ENCODE data around the gene CA7. TPM values are rescaled to one million over a fixed set of nuclear protein-coding genes. Genes with fewer than 3 reads are reported as not detected.

CA7 gene
- total RNA-seq, 4 donors from 2014 or later = not detected

- Histone ChIP-seq H3K9me3 (no peaks in the 10 kb centered on the region), H3K4me1 (peaks cover 0 to 14% (median 4%) of the 10 kb centered on the region in 3 donors), H3K27me3 (no peaks in the 10 kb centered on the region), H3K4me3 (no peak overlapping the region), H3K36me3 (no peaks in the 10 kb centered on the region), H3K27ac (no peak overlapping the region)
- TF ChIP-seq POLR2A (IDR thresholded peaks at IDR 0.05) (no peak), CTCF (IDR thresholded peaks at IDR 0.05) (no peak), POLR2AphosphoS5 (IDR thresholded peaks at IDR 0.05) (no peak)
- 72 to 89% methylated on average over 5 to 6 of the region's 6 CpGs for WGBS, 2 donors (ENCODE audit: low coverage in 1 of 2)
- ATAC-seq = no peak
Measured at GRCh38 chr16:66857437-66857836, 13.2 kb downstream of the CA7 start.

- H3K27ac ChIP-seq = no peak overlapping the region
- no peaks in the 10 kb centered on the region for H3K27me3 ChIP-seq
- ATAC-seq = no peak
- no peaks in the 10 kb centered on the region for H3K9me3 ChIP-seq
- peaks cover 0 to 14% (median 4%) of the 10 kb centered on the region in 3 donors for H3K4me1 ChIP-seq
- WGBS, 2 donors (ENCODE audit: low coverage in 1 of 2) = 10% methylated on average over 3 of the region's 4 CpGs; no CpG with 5 or more reads in 1 of the 2 donors
- no peak for TF ChIP-seq POLR2A (IDR thresholded peaks at IDR 0.05)
- no peak for TF ChIP-seq POLR2AphosphoS5 (IDR thresholded peaks at IDR 0.05)
- no peak for TF ChIP-seq CTCF (IDR thresholded peaks at IDR 0.05)
- H3K36me3 ChIP-seq = no peaks in the 10 kb centered on the region
- H3K4me3 ChIP-seq = no peak overlapping the region
Measured at GRCh38 chr16:66858740-66859396, 14.7 kb downstream of the CA7 start.

GRCh38 chr16:66859397-66860068, 15.3 kb downstream of the CA7 start:
- Histone ChIP-seq H3K9me3 (no peaks in the 10 kb centered on the region), H3K27me3 (no peaks in the 10 kb centered on the region), H3K4me3 (no peak overlapping the region), H3K36me3 (no peaks in the 10 kb centered on the region), H3K27ac (no peak overlapping the region), H3K4me1 (peaks cover 0 to 14% (median 4%) of the 10 kb centered on the region in 3 donors)
- WGBS, 2 donors (ENCODE audit: low coverage in 1 of 2) = 13% methylated on average over 1 of the region's 3 CpGs; no CpG with 5 or more reads in 1 of the 2 donors
- TF ChIP-seq CTCF (IDR thresholded peaks at IDR 0.05) = no peak
- no peak for TF ChIP-seq POLR2AphosphoS5 (IDR thresholded peaks at IDR 0.05)
- TF ChIP-seq EP300 (IDR thresholded peaks at IDR 0.05) = no peak
- TF ChIP-seq POLR2A (IDR thresholded peaks at IDR 0.05) = no peak
- ATAC-seq = no peak

DNA sequence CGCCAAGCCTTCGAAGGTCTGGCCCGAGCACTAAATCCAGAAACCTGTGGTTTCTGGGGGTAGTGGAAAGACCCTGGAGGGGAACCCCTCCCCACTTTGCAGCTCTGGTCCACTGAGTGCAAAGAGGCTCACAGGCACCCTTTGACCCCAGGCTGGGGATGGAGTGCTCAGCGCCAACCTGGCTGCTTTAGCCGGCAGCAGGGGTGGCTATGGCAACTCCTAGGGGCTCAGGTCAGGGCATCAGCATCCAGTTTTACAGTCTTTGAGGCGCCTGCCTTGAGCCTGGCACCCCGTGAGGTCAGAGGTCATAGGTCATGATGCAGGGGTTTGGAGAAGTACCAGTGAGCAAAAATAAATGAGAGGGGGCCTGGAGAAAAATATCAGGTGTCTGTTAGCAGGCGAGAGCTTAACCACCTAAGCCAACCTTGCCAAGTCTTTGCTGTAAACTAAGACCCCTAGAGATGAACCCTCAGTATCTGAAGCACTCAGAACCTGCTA, 17.9 kb downstream of the CA7 start:
- Histone ChIP-seq H3K9me3 (no peaks in the 10 kb centered on the region), H3K36me3 (no peaks in the 10 kb centered on the region), H3K27me3 (no peaks in the 10 kb centered on the region), H3K4me1 (peaks cover 0 to 14% (median 4%) of the 10 kb centered on the region in 3 donors), H3K27ac (no peak overlapping the region), H3K4me3 (no peak overlapping the region)
- no peak for ATAC-seq
- WGBS, 2 donors (ENCODE audit: low coverage in 1 of 2) = 84 to 100% methylated on average over 1 to 4 of the region's 8 CpGs
- TF ChIP-seq POLR2A (IDR thresholded peaks at IDR 0.05) (no peak), CTCF (IDR thresholded peaks at IDR 0.05) (no peak), EP300 (IDR thresholded peaks at IDR 0.05) (no peak), POLR2AphosphoS5 (IDR thresholded peaks at IDR 0.05) (no peak)

- no peak for TF ChIP-seq CTCF (IDR thresholded peaks at IDR 0.05)
- TF ChIP-seq EP300 (IDR thresholded peaks at IDR 0.05) = no peak
- no peak for TF ChIP-seq POLR2A (IDR thresholded peaks at IDR 0.05)
- TF ChIP-seq POLR2AphosphoS5 (IDR thresholded peaks at IDR 0.05) = no peak
- H3K4me1 ChIP-seq = peaks cover 0 to 20% (median 4%) of the 10 kb centered on the region in 3 donors
- no peaks in the 10 kb centered on the region for H3K36me3 ChIP-seq
- no peaks in the 10 kb centered on the region for H3K27me3 ChIP-seq
- H3K9me3 ChIP-seq = no peaks in the 10 kb centered on the region
- ATAC-seq = no peak
- no peak overlapping the region for H3K4me3 ChIP-seq
- H3K27ac ChIP-seq = no peak overlapping the region
Measured at GRCh38 chr16:66863707-66864106, 19.5 kb downstream of the CA7 start.
